ENCODE measurements around the gene STX10. TPM values are rescaled to one million over a fixed set of nuclear protein-coding genes. Genes with fewer than 3 reads are reported as not detected.
A peak's percentile ranks its signal among the peaks of the same experiment; 100 is the strongest.

The STX10 gene
- total and polyA plus RNA-seq, 9 of the 15 experiments (the other 6 are each of a cell fraction or from before 2014, with no cell fraction given): 0.51 to 66.3 (median 31.0) TPM

DNA sequence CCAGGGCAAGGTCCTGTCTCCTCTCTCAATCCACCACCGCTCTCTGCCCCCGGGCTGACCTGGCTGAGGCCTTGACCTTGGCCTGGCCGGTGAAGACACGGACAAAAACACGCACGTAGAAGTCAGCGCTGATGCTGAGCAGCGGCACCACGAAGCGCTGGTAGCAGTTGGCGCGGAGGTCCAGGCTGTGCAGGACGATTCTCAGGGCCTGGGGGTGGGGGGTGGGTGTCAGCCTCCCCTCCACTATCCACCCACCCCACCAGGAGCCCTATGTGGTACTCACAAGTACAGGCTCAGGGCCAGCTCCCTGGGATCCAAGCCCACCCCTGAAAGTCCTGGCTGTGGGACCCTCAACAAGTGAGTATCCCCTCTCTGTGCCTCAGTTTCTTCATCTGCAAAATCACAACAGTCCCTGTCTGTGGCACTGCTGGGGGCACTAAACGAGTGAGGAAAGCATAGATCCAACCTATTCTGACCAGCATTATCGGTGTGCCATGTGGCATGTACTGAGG, 40.0 kb downstream of the STX10 start:
- 92% methylated on average over 14 of the region's 15 CpGs for WGBS (ENCODE audit: insufficient coverage, low coverage, missing lambda C conversion rate)
- 0 out of 2 replicates have a peak, but pooled peaks have one; percentile 21 for TF ChIP-seq POLR2G (IDR thresholded peaks at IDR 0.05; ENCODE audit: low read depth, low read length)
- TF ChIP-seq RBM39 (optimal IDR thresholded peaks at IDR 0.05; ENCODE audit: low read depth, low read length): no peak
- intact Hi-C loops (cut with micrococcal nuclease) (no loop called here), in situ Hi-C loops (cut with MboI) (no loop called here)
- Histone ChIP-seq H3K4me3 (no peak overlapping the region), H3K36me3 (ENCODE audit: control insufficient read depth, insufficient read depth, low read length) (peaks cover 67% of the 10 kb centered on the region), H3K27me3 (ENCODE audit: control insufficient read depth in 2 of 2, insufficient read depth in 2 of 2, low read length in 2 of 2) (no peaks in the 10 kb centered on the region), H3K79me2 (ENCODE audit: control insufficient read depth, insufficient read depth, low read length) (peaks cover 6% of the 10 kb centered on the region; the same call in 2 of the 3 replicates), H3K27ac (ENCODE audit: extremely low read depth, low read depth, low read length) (no peak overlapping the region), H3K9ac (ENCODE audit: insufficient read depth in 1 of 2, low read depth in 2 of 2, low read length in 2 of 2) (peak overlapping the region in 1 of 2 experiments; percentile 83; a peak in 2 of 4 replicates), H3K4me2 (ENCODE audit: insufficient read depth, low read length) (no peak overlapping the region), H3K4me1 (replicated peaks in 1 of 2; ENCODE audit: control insufficient read depth in 2 of 2, insufficient read depth in 2 of 2, low read length in 2 of 2) (peaks cover 0 to 23% of the 10 kb centered on the region in 2 experiments; a peak in 3 of 5 replicates), H4K20me1 (replicated peaks; ENCODE audit: control insufficient read depth, insufficient read depth, low read length) (no peaks in the 10 kb centered on the region), H2AFZ (ENCODE audit: low read depth, low read length) (no peak overlapping the region), H3K9me3 (replicated peaks; ENCODE audit: control insufficient read depth, insufficient read depth, low read depth, low read length) (no peaks in the 10 kb centered on the region), H3K9me1 (ENCODE audit: control insufficient read depth, insufficient read depth, low read length) (no peaks in the 10 kb centered on the region)
- ChIA-PET CTCF (ENCODE audit: low intra/inter-chr PET ratio) (no interaction called here), POLR2A (interaction anchor here (1.5 kb wide), 1 partner anchor 45 kb away, joined by 4 read pairs; no protein-coding TSS in a partner anchor)
- ATAC-seq (no peak), FAIRE-seq (no peak), DNase-seq (ENCODE audit: extremely low read depth in 1 of 4, low spot score in 3 of 4) (no peak)
- BruUV-seq (replicated peaks): no TSS peak

DNA sequence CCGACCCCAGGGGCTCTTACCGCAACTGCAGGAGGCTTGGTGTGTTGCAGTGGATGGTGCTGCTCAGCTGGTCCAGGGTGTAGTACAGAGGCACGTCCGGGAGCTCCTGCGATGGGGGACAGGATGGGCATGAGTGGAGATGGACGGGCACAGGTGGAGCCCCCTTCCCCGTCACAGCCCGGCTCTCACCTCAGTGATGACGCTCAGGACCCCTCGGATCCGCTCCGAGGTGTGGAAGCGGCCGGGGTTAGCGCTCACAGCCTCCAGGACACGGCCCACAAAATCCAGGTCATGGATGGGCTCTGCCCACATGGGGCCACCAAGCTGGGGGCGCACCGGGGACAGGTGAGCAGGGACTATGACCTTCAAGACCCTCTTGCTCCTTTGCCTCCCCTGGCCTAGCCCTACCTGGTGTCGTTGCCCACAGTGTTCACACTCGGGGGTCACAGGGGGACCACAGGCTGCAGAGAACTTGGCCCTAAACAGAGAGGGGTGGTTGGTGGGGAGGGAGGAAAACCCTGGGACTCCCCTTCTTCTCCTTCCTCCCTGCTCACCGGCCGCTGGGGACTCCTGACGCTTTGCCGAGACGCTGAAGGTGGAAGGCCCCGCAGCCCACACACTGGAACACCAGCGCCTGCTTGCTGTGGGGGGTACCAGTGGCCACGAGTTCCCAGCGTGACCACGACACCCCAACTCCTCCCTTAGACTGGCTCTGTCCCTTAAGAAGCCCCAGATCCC, 40.6 kb downstream of the STX10 start:
- Histone ChIP-seq H3K4me2 (ENCODE audit: insufficient read depth, low read length) (no peak overlapping the region), H3K9me1 (ENCODE audit: control insufficient read depth, insufficient read depth, low read length) (no peaks in the 10 kb centered on the region), H3K79me2 (ENCODE audit: control insufficient read depth, insufficient read depth, low read length) (no peaks in the 10 kb centered on the region; the same call in 1 of the 3 replicates), H4K20me1 (replicated peaks; ENCODE audit: control insufficient read depth, insufficient read depth, low read length) (no peaks in the 10 kb centered on the region), H3K27me3 (ENCODE audit: control insufficient read depth in 2 of 2, insufficient read depth in 2 of 2, low read length in 2 of 2) (no peaks in the 10 kb centered on the region), H3K36me3 (ENCODE audit: control insufficient read depth, insufficient read depth, low read length) (peaks cover 67% of the 10 kb centered on the region; the same call in 2 of the 3 replicates), H3K4me1 (replicated peaks in 1 of 2; ENCODE audit: control insufficient read depth in 2 of 2, insufficient read depth in 2 of 2, low read length in 2 of 2) (peaks cover 2 to 27% of the 10 kb centered on the region in 2 experiments; a peak in 3 of 5 replicates), H3K9ac (ENCODE audit: insufficient read depth in 1 of 2, low read depth in 2 of 2, low read length in 2 of 2) (peak overlapping the region in 1 of 2 experiments; percentile 83; a peak in 2 of 4 replicates), H2AFZ (ENCODE audit: low read depth, low read length) (no peak overlapping the region), H3K9me3 (replicated peaks; ENCODE audit: control insufficient read depth, insufficient read depth, low read depth, low read length) (no peaks in the 10 kb centered on the region), H3K4me3 (no peak overlapping the region), H3K27ac (ENCODE audit: extremely low read depth, low read depth, low read length) (no peak overlapping the region)
- 96% methylated on average over 24 of the region's 30 CpGs for WGBS (ENCODE audit: insufficient coverage, low coverage, missing lambda C conversion rate)
- POLR2A ChIA-PET: interaction anchor here (1.5 kb wide), 1 partner anchor 8 kb away, joined by 7 read pairs; the partner anchor contains the start of gene NACC1
- no peak for FAIRE-seq
- intact Hi-C loops (cut with micrococcal nuclease): loop anchor here (10.0 kb wide), 1 partner anchor 125 kb away; no protein-coding TSS in a partner anchor
- CTCF ChIA-PET (ENCODE audit: low intra/inter-chr PET ratio): no interaction called here
- no peak for DNase-seq (ENCODE audit: extremely low read depth in 1 of 4, low spot score in 3 of 4)
- ATAC-seq: no peak
- in situ Hi-C loops (cut with MboI): no loop called here
- no TSS peak for BruUV-seq (replicated peaks)
- no peak for TF ChIP-seq C11orf30 (IDR thresholded peaks at IDR 0.05; ENCODE audit: low read depth)
- no peak for TF ChIP-seq FOXK1 (CRISPR knock-in tag; IDR thresholded peaks at IDR 0.05; ENCODE audit: borderline replicate concordance)
- TF ChIP-seq RBFOX2 (IDR thresholded peaks at IDR 0.05; ENCODE audit: low read depth, low read length): 0 out of 2 replicates have a peak, but pooled peaks have one; percentile 22
- no peak for TF ChIP-seq CEBPB (tag; IDR thresholded peaks at IDR 0.05)
- TF ChIP-seq POLR2G (IDR thresholded peaks at IDR 0.05; ENCODE audit: low read depth, low read length): 0 out of 2 replicates have a peak, but pooled peaks have one; percentile 16

Measured in K562 (cell line).